K562 (cell line): ENCODE results near the gene GTF3C4.

ENCODE experiments used
- E2F6 ChIP-seq, 2 experiments: IDR thresholded peaks; 2 replicates each; pipeline ENCODE4 v1.6.1; 2011; ENCODE audit warnings: borderline replicate concordance in 1 of 2, control low read depth in 1 of 2, low read depth in 1 of 2, low read length in 1 of 2, mild to moderate bottlenecking in 1 of 2, mixed read lengths in 1 of 2, moderate library complexity in 1 of 2; ENCODE audit not compliant: insufficient read depth in 1 of 2, insufficient read length in 1 of 2, poor library complexity in 1 of 2, severe bottlenecking in 1 of 2; ENCODE audit errors: extremely low read depth in 1 of 2
- NR2C2 ChIP-seq, 2 experiments: fragments of 200-800 bp in 1 of 2; sonication (Bioruptor generic) in 1 of 2; sonication (generic) in 1 of 2; formaldehyde crosslinking in 1 of 2; IDR thresholded peaks; 2 replicates each; pipeline versions ENCODE4 v1.6.1 to v1.8.0; 2016 to 2022; ENCODE audit warnings: mild to moderate bottlenecking in 1 of 2, missing compliant biosample characterization in 1 of 2, missing genetic modification characterization in 1 of 2, missing genetic modification reagents in 1 of 2
- RFX1 ChIP-seq: fragments of 450-650 bp; IDR thresholded peaks from 2 replicates; pipeline ENCODE4 v1.6.1; 2016; ENCODE audit warnings: mild to moderate bottlenecking, moderate library complexity
- ZFP36 ChIP-seq: fragments of 150-350 bp; IDR thresholded peaks from 2 replicates; pipeline ENCODE4 v1.6.1; 2018; ENCODE audit warnings: low read length, low read depth; ENCODE audit not compliant: partially characterized antibody
- ZFPM2 ChIP-seq: fragments of 250-450 bp; sonication (Bioruptor Pico); IDR thresholded peaks from 2 replicates; pipeline ENCODE4 v1.5.1; 2022; ENCODE audit warnings: mild to moderate bottlenecking
- ZNF444 ChIP-seq: fragments of 250-450 bp; sonication (Bioruptor Pico); IDR thresholded peaks from 2 replicates; pipeline ENCODE4 v1.4.0; 2020; ENCODE audit warnings: mild to moderate bottlenecking, moderate library complexity

- TF ChIP-seq ZFP36 (no peak), E2F6 (IDR thresholded peaks at IDR 0.05; ENCODE audit: borderline replicate concordance in 1 of 2, extremely low read depth in 1 of 2, insufficient read depth in 1 of 2, insufficient read length in 1 of 2, low read depth in 1 of 2, low read length in 1 of 2, poor library complexity in 1 of 2, severe bottlenecking in 1 of 2) (no peak), NR2C2 (CRISPR knock-in tag; IDR thresholded peaks at IDR 0.05) (no peak), NR2C2 (tag; IDR thresholded peaks at IDR 0.05) (no peak), ZFPM2 (CRISPR knock-in tag) (no peak), ZNF444 (CRISPR knock-in tag) (no peak), RFX1 (no peak)
Measured at GRCh38 chr9:132644251-132644650, 26.0 kb upstream of the GTF3C4 start.
